GM12878 (cell line): ENCODE measurements around the gene HNRNPA0. TPM values are rescaled to one million over a fixed set of nuclear protein-coding genes. Genes with fewer than 3 reads are reported as not detected.

Experiments
- ATAC-seq: fragments of 200-7000 bp; cut with Tn5 transposase; 3 replicates; pipeline ENCODE4 v1.9.1; 2020; ENCODE audit warnings: mild to moderate bottlenecking, moderate library complexity
- BruUV-seq: library from RNA; stranded (reverse); fragments of 400-500 nt; replicated peaks from 2 replicates; lab custom pipeline; 2021; lab: Mats Ljungman, UMichigan
- CTCF ChIA-PET: fragments of 300-600 bp; sonication (Branson Sonifier 250); formaldehyde crosslinking; extraction: SDS; loops from one replicate; lab custom pipeline; 2021; ENCODE audit warnings: inconsistent platforms; lab: Yijun Ruan, JAX
- POLR2A ChIA-PET: fragments of 350-600 bp; formaldehyde crosslinking; extraction: SDS; loops from one replicate; lab custom pipeline; 2021; ENCODE audit warnings: inconsistent platforms; lab: Charles Lee
- RAD21 ChIA-PET: fragments of 300-600 bp; sonication (Branson Sonifier 250); formaldehyde crosslinking; loops from one replicate; lab custom pipeline; 2023; ENCODE audit warnings: antibody characterized with exemption; ENCODE audit not compliant: unreplicated experiment; lab: Charles Lee
- SMC1A ChIA-PET: fragments of 300-600 bp; sonication (Branson Sonifier 250); formaldehyde crosslinking; loops from one replicate; lab custom pipeline; 2023; ENCODE audit not compliant: unreplicated experiment, uncharacterized antibody; lab: Charles Lee
- DNase-seq: peaks from one replicate; pipeline ENCODE4 v3.0.0-alpha.2; 2011; ENCODE audit warnings: low read depth, low spot score
- FAIRE-seq: peaks from 3 replicates; lab custom pipeline; 2011; peaks lifted over from hg19 to GRCh38; lab: Jason Lieb, UNC
- H2AFZ ChIP-seq: 2 replicates; pipeline ENCODE4 v1.6.0; 2011; ENCODE audit warnings: low read depth, low read length, control low read depth; ENCODE audit not compliant: control insufficient read depth
- H3K27ac ChIP-seq: 2 replicates; pipeline ENCODE4 v1.5.1; 2011; ENCODE audit warnings: control low read depth; ENCODE audit not compliant: control insufficient read depth, insufficient read depth
- H3K27me3 ChIP-seq, 2 experiments: replicated peaks in 1 of 2; 2 replicates each; pipeline versions ENCODE4 v1.6.0 to v1.6.1; 2011; ENCODE audit warnings: low read length in 1 of 2; ENCODE audit not compliant: control insufficient read depth in 2 of 2, insufficient read depth in 2 of 2
- H3K36me3 ChIP-seq, 2 experiments: 2 replicates each; pipeline ENCODE4 v1.5.1; 2011; ENCODE audit warnings: low read length in 1 of 2; ENCODE audit not compliant: control insufficient read depth in 2 of 2, insufficient read depth in 2 of 2
- H3K4me1 ChIP-seq: 2 replicates; pipeline ENCODE4 v1.6.1; 2011; ENCODE audit warnings: mild to moderate bottlenecking, low read length, moderate library complexity, mixed read lengths; ENCODE audit not compliant: control insufficient read depth, insufficient read depth
- H3K4me2 ChIP-seq: 2 replicates; pipeline ENCODE4 v1.6.0; 2011; ENCODE audit warnings: control low read depth; ENCODE audit not compliant: control insufficient read depth, insufficient read depth
- H3K4me3 ChIP-seq: fragments of 200-600 bp; sonication (generic); 2 replicates; pipeline ENCODE4 v1.5.1; 2016
- H3K79me2 ChIP-seq: 2 replicates; pipeline ENCODE4 v1.6.0; 2011; ENCODE audit warnings: low read length; ENCODE audit not compliant: control insufficient read depth, insufficient read depth
- H3K9ac ChIP-seq: 2 replicates; pipeline ENCODE4 v1.8.0; 2011; ENCODE audit warnings: low read length, control low read depth, mixed read lengths; ENCODE audit not compliant: control insufficient read depth, insufficient read depth
- H3K9me3 ChIP-seq: replicated peaks from 3 replicates; pipeline ENCODE4 v1.5.1; 2011; ENCODE audit warnings: mild to moderate bottlenecking, low read length; ENCODE audit not compliant: control insufficient read depth, insufficient read depth
- H4K20me1 ChIP-seq: 2 replicates; pipeline ENCODE4 v1.6.0; 2011; ENCODE audit not compliant: control insufficient read depth, insufficient read depth
- BHLHE40 ChIP-seq, 2 experiments: fragments of 450-650 bp in 1 of 2; IDR thresholded peaks; 2 replicates each; pipeline ENCODE4 v1.6.1; 2011 to 2017; ENCODE audit warnings: low read depth in 2 of 2, borderline replicate concordance in 1 of 2, improper control_type of control experiment in 1 of 2, low read length in 1 of 2, mild to moderate bottlenecking in 1 of 2
- BMI1 ChIP-seq: fragments of 450-650 bp; IDR thresholded peaks from 2 replicates; pipeline ENCODE4 v1.6.1; 2016; ENCODE audit warnings: mild to moderate bottlenecking, moderate library complexity, borderline replicate concordance
- GABPA ChIP-seq: IDR thresholded peaks from 2 replicates; pipeline ENCODE4 v1.6.1; 2014; ENCODE audit warnings: antibody characterized with exemption, low read depth, mild to moderate bottlenecking, inconsistent platforms
- GATAD2B ChIP-seq: fragments of 450-650 bp; conservative IDR thresholded peaks from 2 replicates; pipeline ENCODE4 v1.6.1; 2017; ENCODE audit warnings: low read depth, mild to moderate bottlenecking, moderate library complexity
- HDAC2 ChIP-seq: fragments of 200-600 bp; sonication (generic); IDR thresholded peaks from 2 replicates; pipeline ENCODE4 v1.6.1; 2017
- IRF5 ChIP-seq: fragments of 450-650 bp; IDR thresholded peaks from 2 replicates; pipeline ENCODE4 v1.6.1; 2017; ENCODE audit warnings: borderline replicate concordance
- MYC ChIP-seq: IDR thresholded peaks from 2 replicates; pipeline ENCODE4 v1.6.1; 2011; ENCODE audit warnings: mild to moderate bottlenecking, low read length, moderate library complexity, inconsistent platforms; ENCODE audit not compliant: insufficient read depth, insufficient replicate concordance, insufficient read length, severe bottlenecking
- NBN ChIP-seq: fragments of 450-650 bp; IDR thresholded peaks from 2 replicates; pipeline ENCODE4 v1.6.1; 2016
- NFYB ChIP-seq: IDR thresholded peaks from 2 replicates; pipeline ENCODE4 v1.6.1; 2011; ENCODE audit warnings: low read depth, mild to moderate bottlenecking, low read length, improper control_type of control experiment, moderate library complexity; ENCODE audit not compliant: insufficient read depth
- RCOR1 ChIP-seq: conservative IDR thresholded peaks from 2 replicates; pipeline ENCODE4 v1.6.1; 2012; ENCODE audit warnings: low read depth, low read length, improper control_type of control experiment
- SIN3A ChIP-seq: IDR thresholded peaks from 2 replicates; pipeline ENCODE4 v1.6.1; 2012; ENCODE audit warnings: low read depth, low read length, improper control_type of control experiment
- SIX5 ChIP-seq: IDR thresholded peaks from 2 replicates; pipeline ENCODE4 v1.6.1; 2011; ENCODE audit warnings: mild to moderate bottlenecking, low read depth, low read length, moderate library complexity; ENCODE audit not compliant: severe bottlenecking
- SMAD1 ChIP-seq: fragments of 450-650 bp; IDR thresholded peaks from 2 replicates; pipeline ENCODE4 v1.6.1; 2018; ENCODE audit warnings: mild to moderate bottlenecking, low read depth; ENCODE audit not compliant: partially characterized antibody
- SUPT20H ChIP-seq: IDR thresholded peaks from 2 replicates; pipeline ENCODE4 v1.6.1; 2011; ENCODE audit warnings: low read depth, mild to moderate bottlenecking, low read length, moderate library complexity, borderline replicate concordance; ENCODE audit not compliant: control insufficient read depth
- TARDBP ChIP-seq: IDR thresholded peaks from 2 replicates; pipeline ENCODE4 v1.6.1; 2016; ENCODE audit warnings: borderline replicate concordance
- TCF3 ChIP-seq: IDR thresholded peaks from 2 replicates; pipeline ENCODE4 v1.6.1; 2012; ENCODE audit warnings: low read depth, mild to moderate bottlenecking, low read length, borderline replicate concordance; ENCODE audit not compliant: insufficient read depth
- ZNF207 ChIP-seq: fragments of 450-650 bp; IDR thresholded peaks from 2 replicates; pipeline ENCODE4 v1.6.1; 2014; ENCODE audit warnings: antibody characterized with exemption, mild to moderate bottlenecking, borderline replicate concordance
- WGBS: methylation state at CpG from one replicate; pipeline ENCODE4 v1.1.6; 2016; ENCODE audit warnings: low lambda C conversion rate; ENCODE audit not compliant: insufficient replicate concordance, insufficient coverage; ENCODE audit errors: missing lambda C conversion rate; 5-methylcytosine and 5-hydroxymethylcytosine counted together
- in situ Hi-C: fragments of 300-500 bp; cut with MboI; formaldehyde crosslinking; loops from 9 replicates; pipeline ENCODE4 v1.14.3; 2018; ENCODE audit warnings: mixed read lengths
- intact Hi-C: fragments of 100-400 bp; cut with micrococcal nuclease; formaldehyde crosslinking; loops from one replicate; pipeline ENCODE4 v1.14.2; 2022; ENCODE audit not compliant: unreplicated experiment
- polyA plus RNA-seq, 11 experiments: library from polyadenylated mRNA; depleted of rRNA in 4 of 11; unstranded in 6 of 11; stranded (reverse) in 5 of 11; fragments of >200 nt; fragmentation: Nextera tagmentation in 4 of 11; fragmentation: Illumina TruSeq in 1 of 11; extraction: Ambion mirVana in 4 of 11; extraction: Trizol in 1 of 11; gene quantifications; 1 replicate in 1 of 11; 2 replicates in 10 of 11; pipeline versions ENCODE4 v1.2.1 to v1.2.3, GENCODE V29; 2011 to 2016; ENCODE audit warnings: inconsistent platforms in 2 of 11, missing spikeins in 2 of 11, low read depth in 1 of 11
- total RNA-seq, 4 experiments: library from RNA; depleted of rRNA in 3 of 4; stranded (reverse); fragments of >200 nt in 3 of 4; fragmentation: Illumina TruSeq in 1 of 4; extraction: Trizol in 1 of 4; gene quantifications; 2 replicates each; pipeline versions ENCODE4 v1.2.1 to v1.2.3, GENCODE V29; 2013 to 2021

Gene HNRNPA0
- total and polyA plus RNA-seq, 10 of the 15 experiments (the other 5 are each of a cell fraction or from before 2014, with no cell fraction given) = 6.3 to 45.0 (median 12.5) TPM

- POLR2A ChIA-PET = no interaction called here
Observed at GRCh38 chr5:137757634-137758033, 3.5 kb upstream of the HNRNPA0 start.

More at GRCh38 chr5:137757634-137758033, 3.5 kb upstream of the HNRNPA0 start:
- Histone ChIP-seq H3K36me3 (no peaks in the 10 kb centered on the region), H3K9ac (no peak overlapping the region), H3K4me2 (peak overlapping the region; percentile 62), H3K4me1 (peaks cover 17% of the 10 kb centered on the region), H3K4me3 (no peak overlapping the region), H2AFZ (no peak overlapping the region), H3K27me3 (no peaks in the 10 kb centered on the region), H3K79me2 (peaks cover 16% of the 10 kb centered on the region), H3K9me3 (no peaks in the 10 kb centered on the region), H3K27ac (peak overlapping the region; percentile 54; the same call in 1 of the 2 replicates), H4K20me1 (no peaks in the 10 kb centered on the region)
- DNase-seq (no peak), ATAC-seq (no peak), FAIRE-seq (no peak)
- BruUV-seq = no TSS peak
- ChIA-PET RAD21 (no interaction called here), SMC1A (interaction anchor here (0.6 to 1.2 kb wide), 3 partner anchors 15 to 94 kb away, joined by 3 to 4 read pairs (median 3); no protein-coding TSS in a partner anchor), CTCF (interaction anchor here (0.7 to 3.8 kb wide), 2 partner anchors 15 to 23 kb away, joined by 3 to 22 read pairs; no protein-coding TSS in a partner anchor)
- 100% methylated on average over 5 of the region's 5 CpGs for WGBS
- intact Hi-C loops (loop anchor here (1.0 to 10.0 kb wide), 2 partner anchors 132 to 707 kb away; partner anchors contain the start of genes EGR1 and PKD2L2), in situ Hi-C loops (no loop called here)
- TF ChIP-seq RCOR1 (no peak), HDAC2 (no peak), SMAD1 (no peak), TCF3 (no peak), NFYB (no peak), SIN3A (no peak), GATAD2B (no peak), ZNF207 (no peak), GABPA (no peak), IRF5 (no peak), TARDBP (no peak), NBN (no peak), MYC (no peak), BHLHE40 (IDR thresholded peaks at IDR 0.05; ENCODE audit: borderline replicate concordance in 1 of 2, low read depth in 2 of 2, low read length in 1 of 2) (no peak), SIX5 (no peak), BMI1 (no peak), SUPT20H (no peak)
